Activated naive CD4-positive, alpha-beta T cell treated with anti-CD3 and anti-CD28 coated beads, Interleukin-2, amount 50 U/mL, for 16 hours (primary cell): ENCODE measurements around the gene CNOT11.

Experiments used
- DNase-seq: peaks from one replicate; pipeline ENCODE4 v3.0.0-alpha.2; 2020

The CNOT11 gene

GRCh38 chr2:101282980-101283379 is 30.3 kb downstream of the CNOT11 start:
- DNase-seq, result no peak

GRCh38 chr2:101286684-101287083 is 34.0 kb downstream of the CNOT11 start:
- DNase-seq, result no peak

- DNase-seq, result no peak
Measured at GRCh38 chr2:101287303-101287702, 34.6 kb downstream of the CNOT11 start.

GRCh38 chr2:101290711-101291110 is 38.0 kb downstream of the CNOT11 start:
- DNase-seq, result no peak

GRCh38 chr2:101291973-101292372 is 39.3 kb downstream of the CNOT11 start:
- DNase-seq, result no peak

- no peak for DNase-seq
Measured at GRCh38 chr2:101293544-101293943, 40.9 kb downstream of the CNOT11 start.

GRCh38 chr2:101294861-101295260 is 42.2 kb downstream of the CNOT11 start:
- no peak for DNase-seq

- no peak for DNase-seq
Measured at GRCh38 chr2:101295895-101296294, 43.2 kb downstream of the CNOT11 start.

- DNase-seq, result no peak
Measured at GRCh38 chr2:101296371-101296770, 43.7 kb downstream of the CNOT11 start.

- no peak for DNase-seq
Measured at GRCh38 chr2:101297383-101297782, 44.7 kb downstream of the CNOT11 start.

- no peak for DNase-seq
Measured at GRCh38 chr2:101299604-101300003, 46.9 kb downstream of the CNOT11 start.

GRCh38 chr2:101300164-101300563 is 47.5 kb downstream of the CNOT11 start:
- peak; percentile 53 for DNase-seq

- no peak for DNase-seq
Measured at GRCh38 chr2:101300836-101301235, 48.1 kb downstream of the CNOT11 start.

- no peak for DNase-seq
Measured at GRCh38 chr2:101302016-101302415, 49.3 kb downstream of the CNOT11 start.

GRCh38 chr2:101303688-101304087 is 51.0 kb downstream of the CNOT11 start:
- no peak for DNase-seq

GRCh38 chr2:101305035-101305434 is 52.3 kb downstream of the CNOT11 start:
- DNase-seq, result no peak

- DNase-seq, result no peak
Measured at GRCh38 chr2:101305492-101306078, 52.9 kb downstream of the CNOT11 start.

- peak; percentile 28 for DNase-seq
Measured at GRCh38 chr2:101306410-101306809, 53.7 kb downstream of the CNOT11 start.

- DNase-seq, result peak; percentile 20
Measured at GRCh38 chr2:101307503-101307902, 54.8 kb downstream of the CNOT11 start.

GRCh38 chr2:101307950-101308431 is 55.3 kb downstream of the CNOT11 start:
- DNase-seq, result peak; percentile 48

GRCh38 chr2:101308432-101309210 is 55.9 kb downstream of the CNOT11 start, which contains the start of gene RNF149:
Gene RNF149, minus strand, starts transcription at chr2:101308701. Its CDS starts 113 bp downstream, at chr2:101308588.
- DNase-seq, result peak; percentile 87

- DNase-seq, result no peak
Measured at GRCh38 chr2:101310090-101310833, 57.6 kb downstream of the CNOT11 start.

- no peak for DNase-seq
Measured at GRCh38 chr2:101310834-101311695, 58.4 kb downstream of the CNOT11 start.
